ENCODE data around the gene TBC1D9.

TBC1D9 gene

GRCh38 chr4:140602714-140603113 is 153.5 kb downstream of the TBC1D9 start:
- no peaks in the 10 kb centered on the region for H3K36me3 Mint-ChIP-seq (ENCODE audit: insufficient read depth)

GRCh38 chr4:140600408-140600807 is 155.8 kb downstream of the TBC1D9 start:
- DNase-seq (ENCODE audit: low spot score in 2 of 2) (no peak), ATAC-seq (replicated peaks; ENCODE audit: extremely low read depth, poor library complexity, severe bottlenecking) (no peak)
- H3K36me3 Mint-ChIP-seq (ENCODE audit: insufficient read depth) = no peaks in the 10 kb centered on the region
- no peak overlapping the region for H3K27ac Mint-ChIP-seq (ENCODE audit: low read depth)
- H3K4me3 Mint-ChIP-seq = no peak overlapping the region
- no peaks in the 10 kb centered on the region for H3K9me3 Mint-ChIP-seq
- H3K4me1 Mint-ChIP-seq = no peaks in the 10 kb centered on the region
- H3K27me3 Mint-ChIP-seq = peaks cover 63% of the 10 kb centered on the region

More at GRCh38 chr4:140602714-140603113, 153.5 kb downstream of the TBC1D9 start:
- Mint-ChIP-seq H3K4me1 (no peaks in the 10 kb centered on the region), H3K27me3 (peaks cover 73% of the 10 kb centered on the region), H3K27ac (ENCODE audit: low read depth) (no peak overlapping the region), H3K4me3 (no peak overlapping the region), H3K9me3 (no peaks in the 10 kb centered on the region)
- DNase-seq (ENCODE audit: low spot score in 2 of 2) (no peak), ATAC-seq (replicated peaks; ENCODE audit: extremely low read depth, poor library complexity, severe bottlenecking) (no peak)

- H3K27ac Mint-ChIP-seq (ENCODE audit: low read depth) = no peak overlapping the region
- ATAC-seq (replicated peaks; ENCODE audit: extremely low read depth, poor library complexity, severe bottlenecking) = no peak
Measured at GRCh38 chr4:140595065-140595464, 161.1 kb downstream of the TBC1D9 start.

DNA sequence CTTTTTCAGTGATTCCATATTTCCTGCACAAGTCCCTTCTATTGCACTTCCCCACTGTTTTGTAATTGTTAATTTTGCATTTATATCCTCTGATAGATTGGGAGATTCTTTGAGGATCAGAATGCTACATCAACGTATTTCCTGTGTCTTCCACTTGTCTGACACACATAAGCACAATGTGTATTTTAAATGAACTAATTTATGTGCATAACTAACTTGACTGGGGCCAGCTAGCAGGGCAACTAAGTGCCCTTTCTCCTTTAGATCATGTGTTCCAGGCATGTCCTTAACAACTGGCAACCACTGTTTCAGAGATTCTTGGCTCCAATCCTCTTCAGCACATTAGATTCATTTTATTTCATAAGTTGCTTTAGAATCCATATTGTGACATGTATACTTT is 171.7 kb downstream of the TBC1D9 start:
- no peaks in the 10 kb centered on the region for H3K9me3 Mint-ChIP-seq
- peaks cover 23% of the 10 kb centered on the region for H3K27me3 Mint-ChIP-seq
- DNase-seq (ENCODE audit: low spot score in 2 of 2) = no peak
- H3K27ac Mint-ChIP-seq (ENCODE audit: low read depth) = no peak overlapping the region
- no peak for ATAC-seq (replicated peaks; ENCODE audit: extremely low read depth, poor library complexity, severe bottlenecking)
- no peaks in the 10 kb centered on the region for H3K4me1 Mint-ChIP-seq
- H3K4me3 Mint-ChIP-seq = no peak overlapping the region
- no peaks in the 10 kb centered on the region for H3K36me3 Mint-ChIP-seq (ENCODE audit: insufficient read depth)

More at GRCh38 chr4:140595065-140595464, 161.1 kb downstream of the TBC1D9 start:
- Mint-ChIP-seq H3K4me1 (no peaks in the 10 kb centered on the region), H3K4me3 (no peak overlapping the region), H3K9me3 (no peaks in the 10 kb centered on the region), H3K27me3 (peaks cover 80% of the 10 kb centered on the region), H3K36me3 (ENCODE audit: insufficient read depth) (no peaks in the 10 kb centered on the region)
- no peak for DNase-seq (ENCODE audit: low spot score in 2 of 2)

- Mint-ChIP-seq H3K4me1 (no peaks in the 10 kb centered on the region), H3K36me3 (ENCODE audit: insufficient read depth) (no peaks in the 10 kb centered on the region), H3K27ac (ENCODE audit: low read depth) (no peak overlapping the region), H3K27me3 (peaks cover 55% of the 10 kb centered on the region), H3K4me3 (no peak overlapping the region), H3K9me3 (no peaks in the 10 kb centered on the region)
- no peak for ATAC-seq (replicated peaks; ENCODE audit: extremely low read depth, poor library complexity, severe bottlenecking)
- no peak for DNase-seq (ENCODE audit: low spot score in 2 of 2)
Measured at GRCh38 chr4:140581078-140581477, 175.1 kb downstream of the TBC1D9 start.

DNA sequence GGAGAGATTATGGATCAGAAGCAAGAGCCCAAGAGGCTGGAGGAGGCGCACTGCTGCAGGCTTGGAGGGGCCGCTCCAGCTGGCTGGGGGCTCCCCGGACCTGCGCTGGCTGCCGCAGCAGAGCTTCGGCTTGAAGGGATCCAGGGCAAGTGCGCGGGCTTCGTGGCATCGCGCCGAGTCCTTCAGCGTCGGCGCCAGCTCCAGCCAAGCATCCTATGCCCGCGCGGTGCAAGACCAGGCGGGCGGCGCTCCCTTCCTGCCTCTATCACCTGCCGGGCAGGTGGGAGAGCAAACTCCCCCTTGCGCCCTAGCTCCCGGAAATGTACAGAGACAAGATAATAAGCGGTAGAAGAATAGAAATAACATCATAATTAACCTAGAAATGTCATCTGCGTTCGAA is 176.9 kb downstream of the TBC1D9 start:
- DNase-seq (ENCODE audit: low spot score in 2 of 2) (no peak), ATAC-seq (replicated peaks; ENCODE audit: extremely low read depth, poor library complexity, severe bottlenecking) (no peak)
- H3K9me3 Mint-ChIP-seq = no peaks in the 10 kb centered on the region
- no peaks in the 10 kb centered on the region for H3K36me3 Mint-ChIP-seq (ENCODE audit: insufficient read depth)
- H3K27ac Mint-ChIP-seq (ENCODE audit: low read depth) = no peak overlapping the region
- H3K27me3 Mint-ChIP-seq = peaks cover 65% of the 10 kb centered on the region
- no peaks in the 10 kb centered on the region for H3K4me1 Mint-ChIP-seq
- no peak overlapping the region for H3K4me3 Mint-ChIP-seq

- H3K27me3 Mint-ChIP-seq = peaks cover 74% of the 10 kb centered on the region
Measured at GRCh38 chr4:140575489-140575888, 180.7 kb downstream of the TBC1D9 start.

GRCh38 chr4:140571620-140572019 is 184.6 kb downstream of the TBC1D9 start:
- Mint-ChIP-seq H3K27ac (ENCODE audit: low read depth) (no peak overlapping the region), H3K4me1 (peaks cover 6% of the 10 kb centered on the region), H3K27me3 (peaks cover 59% of the 10 kb centered on the region), H3K4me3 (no peak overlapping the region), H3K36me3 (ENCODE audit: insufficient read depth) (no peaks in the 10 kb centered on the region), H3K9me3 (no peaks in the 10 kb centered on the region)
- no peak for ATAC-seq (replicated peaks; ENCODE audit: extremely low read depth, poor library complexity, severe bottlenecking)
- no peak for DNase-seq (ENCODE audit: low spot score in 2 of 2)

More at GRCh38 chr4:140575489-140575888, 180.7 kb downstream of the TBC1D9 start:
- ATAC-seq (replicated peaks; ENCODE audit: extremely low read depth, poor library complexity, severe bottlenecking) = no peak
- DNase-seq (ENCODE audit: low spot score in 2 of 2) = no peak
- no peaks in the 10 kb centered on the region for H3K36me3 Mint-ChIP-seq (ENCODE audit: insufficient read depth)
- no peak overlapping the region for H3K4me3 Mint-ChIP-seq
- no peaks in the 10 kb centered on the region for H3K4me1 Mint-ChIP-seq
- no peaks in the 10 kb centered on the region for H3K9me3 Mint-ChIP-seq
- no peak overlapping the region for H3K27ac Mint-ChIP-seq (ENCODE audit: low read depth)
